RWPE2 (cell line): ENCODE measurements around the gene KLF15.
A peak's percentile ranks its signal among the peaks of the same experiment; 100 is the strongest.
"Not testable (repeated sequence)": the region's sequence is repeated elsewhere in the genome, so short reads cannot be mapped to it uniquely, and the experiment has no call there.

Experiments
- ATAC-seq: fragments of 200-7000 bp; cut with Tn5 transposase; 3 replicates; pipeline ENCODE4 v1.9.1; 2021; ENCODE audit warnings: low read depth
- DNase-seq: peaks from one replicate; pipeline ENCODE4 v3.0.0-alpha.2; 2020; ENCODE audit warnings: low spot score
- H3K27ac ChIP-seq: fragments of 450-650 bp; 2 replicates; pipeline ENCODE4 v1.5.1; 2017; ENCODE audit warnings: mild to moderate bottlenecking; ENCODE audit not compliant: poor library complexity, severe bottlenecking
- H3K27me3 ChIP-seq: fragments of 250-450 bp; sonication (Bioruptor Pico); 2 replicates; pipeline ENCODE4 v1.5.1; 2021; ENCODE audit warnings: mild to moderate bottlenecking, moderate library complexity; ENCODE audit not compliant: insufficient read depth, poor library complexity, severe bottlenecking
- H3K36me3 ChIP-seq: fragments of 250-450 bp; sonication (Bioruptor Pico); 2 replicates; pipeline ENCODE4 v1.5.1; 2020; ENCODE audit warnings: low read depth, mild to moderate bottlenecking, moderate library complexity
- H3K4me1 ChIP-seq: fragments of 250-450 bp; sonication (Bioruptor Pico); 2 replicates; pipeline ENCODE4 v1.5.1; 2021; ENCODE audit warnings: mild to moderate bottlenecking, moderate library complexity; ENCODE audit not compliant: insufficient read depth, poor library complexity, severe bottlenecking
- H3K4me3 ChIP-seq: fragments of 250-450 bp; sonication (Bioruptor Pico); 2 replicates; pipeline ENCODE4 v1.5.1; 2021; ENCODE audit warnings: mild to moderate bottlenecking, moderate library complexity; ENCODE audit not compliant: severe bottlenecking
- H3K9me3 ChIP-seq: fragments of 250-450 bp; sonication (Bioruptor Pico); 2 replicates; pipeline ENCODE4 v1.5.1; 2021; ENCODE audit warnings: mild to moderate bottlenecking, moderate library complexity; ENCODE audit not compliant: severe bottlenecking
- CTCF ChIP-seq: fragments of 450-650 bp; IDR thresholded peaks from one replicate; pipeline ENCODE4 v1.5.1; 2017; ENCODE audit warnings: mild to moderate bottlenecking, moderate library complexity; ENCODE audit not compliant: poor library complexity, severe bottlenecking

KLF15 gene

GRCh38 chr3:126340081-126340511 lies 17.1 kb downstream of the KLF15 start:
- Histone ChIP-seq H3K27me3 (no peaks in the 10 kb centered on the region), H3K36me3 (no peaks in the 10 kb centered on the region), H3K9me3 (no peaks in the 10 kb centered on the region), H3K4me3 (no peak overlapping the region), H3K4me1 (no peaks in the 10 kb centered on the region), H3K27ac (no peak overlapping the region)
- DNase-seq (peak; percentile 29), ATAC-seq (no peak)
- TF ChIP-seq CTCF: no peak

GRCh38 chr3:126339466-126339865 lies 17.7 kb downstream of the KLF15 start:
- DNase-seq (no peak), ATAC-seq (no peak)
- Histone ChIP-seq H3K27ac (no peak overlapping the region), H3K27me3 (no peaks in the 10 kb centered on the region), H3K4me3 (no peak overlapping the region), H3K9me3 (no peaks in the 10 kb centered on the region), H3K36me3 (no peaks in the 10 kb centered on the region), H3K4me1 (no peaks in the 10 kb centered on the region)
- TF ChIP-seq CTCF: no peak

GRCh38 chr3:126338790-126339288 lies 18.4 kb downstream of the KLF15 start:
- ATAC-seq: no peak
- H3K9me3 ChIP-seq: no peaks in the 10 kb centered on the region
- no peaks in the 10 kb centered on the region for H3K36me3 ChIP-seq

GRCh38 chr3:126337980-126338651 lies 19.1 kb downstream of the KLF15 start:
- Histone ChIP-seq H3K27me3 (no peaks in the 10 kb centered on the region), H3K4me1 (no peaks in the 10 kb centered on the region), H3K4me3 (no peak overlapping the region), H3K27ac (no peak overlapping the region), H3K36me3 (no peaks in the 10 kb centered on the region), H3K9me3 (no peaks in the 10 kb centered on the region)
- TF ChIP-seq CTCF: no peak
- no peak for ATAC-seq
- peak; percentile 38 for DNase-seq

More at GRCh38 chr3:126338790-126339288, 18.4 kb downstream of the KLF15 start:
- DNase-seq: peak; percentile 40
- Histone ChIP-seq H3K4me3 (no peak overlapping the region), H3K27ac (no peak overlapping the region), H3K4me1 (no peaks in the 10 kb centered on the region), H3K27me3 (no peaks in the 10 kb centered on the region)
- TF ChIP-seq CTCF: no peak

- peak; percentile 7 for DNase-seq
- not testable (repeated sequence) for H3K36me3 ChIP-seq, H3K9me3 ChIP-seq, ATAC-seq, H3K4me1 ChIP-seq, H3K4me3 ChIP-seq, H3K27me3 ChIP-seq, H3K27ac ChIP-seq
These were observed 25.3 kb downstream of the KLF15 start for GRCh38 chr3:126331812-126332336.
